HCT116 (cell line): ENCODE results near the gene KCNE5. TPM values are rescaled to one million over a fixed set of nuclear protein-coding genes. Genes with fewer than 3 reads are reported as not detected.
"Not testable (repeated sequence)": the region's sequence is repeated elsewhere in the genome, so short reads cannot be mapped to it uniquely, and the experiment has no call there.

Experiments
- ATAC-seq: fragments of 200-7000 bp; cut with Tn5 transposase; 2 replicates; pipeline ENCODE4 v1.9.1; 2020; ENCODE audit warnings: mild to moderate bottlenecking, moderate library complexity
- BruUV-seq: library from RNA; stranded (reverse); fragments of 400-500 nt; replicated peaks from 2 replicates; lab custom pipeline; 2021; lab: Mats Ljungman, UMichigan
- CTCF ChIA-PET: fragments of 300-600 bp; sonication (Branson Sonifier 250); formaldehyde crosslinking; loops from one replicate; lab custom pipeline; 2021; ENCODE audit warnings: antibody characterized with exemption; lab: Charles Lee
- POLR2A ChIA-PET: fragments of 300-600, 350-600 bp; sonication (Branson Sonifier 250); formaldehyde crosslinking; loops from one replicate; lab custom pipeline; 2021; ENCODE audit warnings: antibody characterized with exemption; lab: Charles Lee
- RAD21 ChIA-PET, 2 experiments: fragments of 300-600 bp; sonication (Branson Sonifier 250); formaldehyde crosslinking; loops; one replicate each; lab custom pipeline; 2023; ENCODE audit warnings: low total read pairs in 2 of 2; ENCODE audit not compliant: uncharacterized antibody in 2 of 2, unreplicated experiment in 2 of 2, low non-redundant PET in 1 of 2; lab: Charles Lee
- DNase-seq: peaks from one replicate; pipeline ENCODE4 v3.0.0-alpha.2; 2010; ENCODE audit warnings: low read depth, low spot score
- H2AFZ ChIP-seq: fragments of 200-600 bp; shearing (Covaris generic), sonication (generic); 2 replicates; pipeline ENCODE4 v1.6.1; 2017; ENCODE audit warnings: low read depth, mixed run types, mixed read lengths, antibody characterized with exemption, low read length; ENCODE audit not compliant: poor library complexity, severe bottlenecking
- H3K27ac ChIP-seq: 2 replicates; pipeline ENCODE4 v1.5.1; 2012; ENCODE audit warnings: low read depth, low read length
- H3K27me3 ChIP-seq: fragments of 200-600 bp; sonication (generic); 2 replicates; pipeline ENCODE4 v1.6.1; 2016; ENCODE audit warnings: mixed run types, low read length, mixed read lengths; ENCODE audit not compliant: insufficient read depth
- H3K36me3 ChIP-seq, 2 experiments: fragments of 200-500 bp in 1 of 2; fragments of 200-600 bp in 1 of 2; sonication (Bioruptor generic) in 1 of 2; sonication (generic) in 1 of 2; 2 replicates each; pipeline versions ENCODE4 v1.5.1 to v1.6.1; 2014 to 2016; ENCODE audit warnings: low read length in 2 of 2, inconsistent platforms in 1 of 2, mixed read lengths in 1 of 2, mixed run types in 1 of 2; ENCODE audit not compliant: insufficient read depth in 2 of 2, control insufficient read depth in 1 of 2
- H3K4me1 ChIP-seq, 2 experiments: fragments of 200-600 bp in 1 of 2; sonication (generic) in 1 of 2; 2 replicates each; pipeline versions ENCODE4 v1.5.1 to v1.6.1; 2012 to 2017; ENCODE audit warnings: low read length in 2 of 2, inconsistent platforms in 1 of 2, mild to moderate bottlenecking in 1 of 2, mixed read lengths in 1 of 2, mixed run types in 1 of 2, moderate library complexity in 1 of 2; ENCODE audit not compliant: insufficient read depth in 2 of 2, control insufficient read depth in 1 of 2
- H3K4me2 ChIP-seq: fragments of 200-600 bp; sonication (generic); 2 replicates; pipeline ENCODE4 v1.6.1; 2017; ENCODE audit warnings: mixed run types, low read length, mixed read lengths
- H3K4me3 ChIP-seq, 2 experiments: fragments of 200-600 bp in 1 of 2; sonication (generic) in 1 of 2; replicated peaks in 1 of 2; 2 replicates each; pipeline ENCODE4 v1.5.1; 2011 to 2016; ENCODE audit warnings: low read length in 2 of 2, control low read depth in 1 of 2, low read depth in 1 of 2, mild to moderate bottlenecking in 1 of 2, mixed read lengths in 1 of 2, mixed run types in 1 of 2
- H3K79me2 ChIP-seq: fragments of 200-600 bp; sonication (generic); 2 replicates; pipeline ENCODE4 v1.6.1; 2017; ENCODE audit warnings: mild to moderate bottlenecking, mixed run types, low read length, moderate library complexity, mixed read lengths; ENCODE audit not compliant: insufficient read depth
- H3K9ac ChIP-seq: fragments of 200-600 bp; sonication (generic); 2 replicates; pipeline ENCODE4 v1.6.1; 2016; ENCODE audit warnings: low read length, mixed read lengths
- H3K9me2 ChIP-seq: fragments of 200-600 bp; sonication (generic), shearing (Covaris generic); 2 replicates; pipeline ENCODE4 v1.6.1; 2017; ENCODE audit warnings: mixed run types, mild to moderate bottlenecking, moderate library complexity; ENCODE audit not compliant: insufficient read depth
- H3K9me3 ChIP-seq, 2 experiments: fragments of 200-500 bp in 1 of 2; fragments of 200-600 bp in 1 of 2; sonication (Bioruptor generic) in 1 of 2; sonication (generic) in 1 of 2; 2 replicates each; pipeline ENCODE4 v1.6.1; 2014 to 2017; ENCODE audit warnings: low read length in 2 of 2, mixed read lengths in 2 of 2, inconsistent platforms in 1 of 2, low read depth in 1 of 2, mild to moderate bottlenecking in 1 of 2, mixed run types in 1 of 2, moderate library complexity in 1 of 2; ENCODE audit not compliant: control insufficient read depth in 1 of 2, insufficient read depth in 1 of 2
- H4K20me1 ChIP-seq: fragments of 200-600 bp; sonication (generic), shearing (Covaris generic); 2 replicates; pipeline ENCODE4 v1.6.1; 2017; ENCODE audit warnings: mixed run types, mild to moderate bottlenecking, moderate library complexity; ENCODE audit not compliant: insufficient read depth
- CBX3 ChIP-seq: IDR thresholded peaks from 2 replicates; pipeline ENCODE4 v1.6.1; 2012; ENCODE audit warnings: low read depth
- CEBPB ChIP-seq: IDR thresholded peaks from 2 replicates; pipeline ENCODE4 v1.6.1; 2012; ENCODE audit warnings: low read depth
- EGR1 ChIP-seq: IDR thresholded peaks from 2 replicates; pipeline ENCODE4 v1.6.1; 2012; ENCODE audit warnings: low read depth
- EZH2 ChIP-seq: fragments of 200-600 bp; sonication (generic); IDR thresholded peaks from 2 replicates; pipeline ENCODE4 v1.6.1; 2017; ENCODE audit warnings: antibody characterized with exemption, mixed run types
- JUND ChIP-seq: IDR thresholded peaks from 2 replicates; pipeline ENCODE4 v1.6.1; 2012
- RAD21 ChIP-seq: IDR thresholded peaks from 2 replicates; pipeline ENCODE4 v1.6.1; 2012; ENCODE audit warnings: low read depth, mild to moderate bottlenecking
- TCF7L2 ChIP-seq: IDR thresholded peaks from 2 replicates; pipeline ENCODE4 v1.7.0; 2011; ENCODE audit warnings: borderline replicate concordance, inconsistent platforms; ENCODE audit not compliant: insufficient read depth, insufficient read length; ENCODE audit errors: extremely low read depth
- ZNF274 ChIP-seq: fragments of 200-500 bp; sonication (Bioruptor generic); IDR thresholded peaks from 2 replicates; pipeline ENCODE4 v1.6.1; 2014; ENCODE audit warnings: mild to moderate bottlenecking, low read depth, low read length, inconsistent platforms
- intact Hi-C: fragments of 100-400 bp; cut with micrococcal nuclease; formaldehyde crosslinking; loops from 2 replicates; pipeline ENCODE4 v1.10.0; 2022
- total RNA-seq: library from RNA; stranded (reverse); gene quantifications from one replicate; pipeline ENCODE4 v1.2.1, GENCODE V29; 2021; ENCODE audit not compliant: unreplicated experiment
- TF ChIP-seq, protein P1 (sequence below): IDR thresholded peaks from 2 replicates; pipeline ENCODE4 v1.6.1; 2012; ENCODE audit warnings: low read depth
- TF ChIP-seq, protein P2 (sequence below): IDR thresholded peaks from 2 replicates; pipeline ENCODE4 v1.6.1; 2012
- TF ChIP-seq, protein P3 (sequence below): IDR thresholded peaks from 2 replicates; pipeline ENCODE4 v1.6.1; 2012

The KCNE5 gene
- total RNA-seq, 1 experiment from 2014 or later = not detected

DNA sequence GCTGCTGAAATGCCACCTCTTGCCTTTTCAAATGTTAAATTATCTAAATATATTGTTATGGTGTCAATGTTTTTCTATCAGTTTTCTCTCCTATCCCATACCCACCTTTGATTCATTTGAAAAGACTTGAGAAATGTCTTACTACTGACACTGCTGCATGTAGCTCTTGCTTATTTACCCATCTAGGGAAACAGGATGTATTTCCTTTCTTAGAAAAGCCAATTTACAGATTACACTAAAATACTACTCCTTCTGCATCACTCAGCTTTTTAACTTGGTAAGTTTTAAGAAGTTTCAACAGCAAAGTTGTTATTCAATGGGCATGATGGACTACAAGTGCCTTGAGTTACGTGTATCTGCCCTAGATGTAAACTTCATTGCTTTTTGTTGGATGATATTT, 13.2 kb upstream of the KCNE5 start:
- H2AFZ ChIP-seq = no peak overlapping the region
- H3K9me2 ChIP-seq = no peaks in the 10 kb centered on the region
- ChIA-PET POLR2A (no interaction called here), CTCF (no interaction called here), RAD21 (no interaction called here)
- no peaks in the 10 kb centered on the region for H3K9me3 ChIP-seq
- DNase-seq = no peak
- no TSS peak for BruUV-seq
- H3K36me3 ChIP-seq = no peaks in the 10 kb centered on the region
- no peak overlapping the region for H3K9ac ChIP-seq
- no peaks in the 10 kb centered on the region for H3K27me3 ChIP-seq
- no peak overlapping the region for H3K4me2 ChIP-seq
- intact Hi-C loops = loop anchor here (10.0 kb wide), 1 partner anchor 247 kb away; no protein-coding TSS in a partner anchor
- H3K79me2 ChIP-seq = no peaks in the 10 kb centered on the region
- no peak overlapping the region for H3K27ac ChIP-seq
- ATAC-seq = no peak
- H3K4me3 ChIP-seq = no peak overlapping the region
- TF ChIP-seq TCF7L2 (no peak), CEBPB (no peak), JUND (no peak), ZNF274 (no peak), RAD21 (no peak), CBX3 (no peak), EZH2 (no peak), EGR1 (no peak)
- TF ChIP-seq, protein P1, sequence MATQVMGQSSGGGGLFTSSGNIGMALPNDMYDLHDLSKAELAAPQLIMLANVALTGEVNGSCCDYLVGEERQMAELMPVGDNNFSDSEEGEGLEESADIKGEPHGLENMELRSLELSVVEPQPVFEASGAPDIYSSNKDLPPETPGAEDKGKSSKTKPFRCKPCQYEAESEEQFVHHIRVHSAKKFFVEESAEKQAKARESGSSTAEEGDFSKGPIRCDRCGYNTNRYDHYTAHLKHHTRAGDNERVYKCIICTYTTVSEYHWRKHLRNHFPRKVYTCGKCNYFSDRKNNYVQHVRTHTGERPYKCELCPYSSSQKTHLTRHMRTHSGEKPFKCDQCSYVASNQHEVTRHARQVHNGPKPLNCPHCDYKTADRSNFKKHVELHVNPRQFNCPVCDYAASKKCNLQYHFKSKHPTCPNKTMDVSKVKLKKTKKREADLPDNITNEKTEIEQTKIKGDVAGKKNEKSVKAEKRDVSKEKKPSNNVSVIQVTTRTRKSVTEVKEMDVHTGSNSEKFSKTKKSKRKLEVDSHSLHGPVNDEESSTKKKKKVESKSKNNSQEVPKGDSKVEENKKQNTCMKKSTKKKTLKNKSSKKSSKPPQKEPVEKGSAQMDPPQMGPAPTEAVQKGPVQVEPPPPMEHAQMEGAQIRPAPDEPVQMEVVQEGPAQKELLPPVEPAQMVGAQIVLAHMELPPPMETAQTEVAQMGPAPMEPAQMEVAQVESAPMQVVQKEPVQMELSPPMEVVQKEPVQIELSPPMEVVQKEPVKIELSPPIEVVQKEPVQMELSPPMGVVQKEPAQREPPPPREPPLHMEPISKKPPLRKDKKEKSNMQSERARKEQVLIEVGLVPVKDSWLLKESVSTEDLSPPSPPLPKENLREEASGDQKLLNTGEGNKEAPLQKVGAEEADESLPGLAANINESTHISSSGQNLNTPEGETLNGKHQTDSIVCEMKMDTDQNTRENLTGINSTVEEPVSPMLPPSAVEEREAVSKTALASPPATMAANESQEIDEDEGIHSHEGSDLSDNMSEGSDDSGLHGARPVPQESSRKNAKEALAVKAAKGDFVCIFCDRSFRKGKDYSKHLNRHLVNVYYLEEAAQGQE = no peak
- TF ChIP-seq, protein P2, sequence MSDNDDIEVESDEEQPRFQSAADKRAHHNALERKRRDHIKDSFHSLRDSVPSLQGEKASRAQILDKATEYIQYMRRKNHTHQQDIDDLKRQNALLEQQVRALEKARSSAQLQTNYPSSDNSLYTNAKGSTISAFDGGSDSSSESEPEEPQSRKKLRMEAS = no peak
- TF ChIP-seq, protein P3, sequence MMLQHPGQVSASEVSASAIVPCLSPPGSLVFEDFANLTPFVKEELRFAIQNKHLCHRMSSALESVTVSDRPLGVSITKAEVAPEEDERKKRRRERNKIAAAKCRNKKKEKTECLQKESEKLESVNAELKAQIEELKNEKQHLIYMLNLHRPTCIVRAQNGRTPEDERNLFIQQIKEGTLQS = no peak
- H3K4me1 ChIP-seq = no peaks in the 10 kb centered on the region
- no peaks in the 10 kb centered on the region for H4K20me1 ChIP-seq

DNA sequence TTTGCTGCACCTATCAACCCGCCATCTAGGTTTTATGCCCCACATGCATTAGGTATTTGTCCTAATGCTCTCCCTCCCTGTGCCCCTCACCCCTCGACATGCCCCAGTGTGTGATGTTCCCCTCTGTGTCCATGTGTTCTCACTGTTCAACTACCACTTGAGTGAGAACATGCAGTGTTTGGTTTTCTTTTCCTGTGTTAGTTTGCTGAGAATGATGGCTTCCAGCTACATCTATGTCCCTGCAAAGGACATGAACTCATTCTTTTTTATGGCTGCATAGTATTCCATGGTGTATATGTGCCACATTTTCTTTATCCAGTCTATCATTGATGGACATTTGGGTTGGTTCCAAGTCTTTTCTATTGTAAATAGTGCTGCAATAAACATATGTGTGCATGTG, 12.5 kb upstream of the KCNE5 start:
- DNase-seq = not testable (repeated sequence)

More for the DNA sequence above, 12.5 kb upstream of the KCNE5 start:
- H2AFZ ChIP-seq, POLR2A ChIA-PET, H3K36me3 ChIP-seq, H3K4me3 ChIP-seq, H3K4me1 ChIP-seq, H3K9me3 ChIP-seq, CTCF ChIA-PET, H3K4me2 ChIP-seq, ATAC-seq, H4K20me1 ChIP-seq, RAD21 ChIA-PET, H3K27me3 ChIP-seq, H3K9me2 ChIP-seq, BruUV-seq, H3K27ac ChIP-seq, H3K79me2 ChIP-seq, H3K9ac ChIP-seq: not testable (repeated sequence)
- intact Hi-C loops = loop anchor here (10.0 kb wide), 1 partner anchor 247 kb away; no protein-coding TSS in a partner anchor
